H9 (cell line): Measurements from ENCODE around the gene UBAC2. TPM values are rescaled to one million over a fixed set of nuclear protein-coding genes. Genes with fewer than 3 reads are reported as not detected.

Source experiments
- DNase-seq: peaks from one replicate; pipeline ENCODE4 v3.0.0-alpha.2; 2017
- H2AFZ ChIP-seq: one replicate; pipeline ENCODE4 v1.6.1; 2013; ENCODE audit warnings: mild to moderate bottlenecking, low read length, control low read depth, moderate library complexity
- H2AK5ac ChIP-seq: 2 replicates; pipeline ENCODE4 v1.6.1; 2013; ENCODE audit warnings: low read length, control low read depth, mixed read lengths; ENCODE audit not compliant: insufficient read length
- H2BK120ac ChIP-seq: one replicate; pipeline ENCODE4 v1.6.1; 2013; ENCODE audit warnings: low read depth, mild to moderate bottlenecking, low read length, control low read depth, inconsistent platforms; ENCODE audit not compliant: poor library complexity, severe bottlenecking
- H2BK12ac ChIP-seq: 2 replicates; pipeline ENCODE4 v1.6.1; 2013; ENCODE audit warnings: low read length, control low read depth, mixed read lengths, low read depth; ENCODE audit not compliant: insufficient read length
- H2BK15ac ChIP-seq: 2 replicates; pipeline ENCODE4 v1.6.1; 2013; ENCODE audit warnings: low read depth, low read length, control low read depth
- H2BK20ac ChIP-seq: one replicate; pipeline ENCODE4 v1.6.1; 2013; ENCODE audit warnings: low read depth, mild to moderate bottlenecking, low read length, control low read depth, inconsistent platforms; ENCODE audit not compliant: poor library complexity, severe bottlenecking
- H2BK5ac ChIP-seq: 2 replicates; pipeline ENCODE4 v1.6.1; 2013; ENCODE audit warnings: low read length, control low read depth, mixed read lengths; ENCODE audit not compliant: insufficient read length
- H3K14ac ChIP-seq: 2 replicates; pipeline ENCODE4 v1.6.1; 2013; ENCODE audit warnings: low read length, control low read depth; ENCODE audit not compliant: insufficient read depth
- H3K18ac ChIP-seq: 2 replicates; pipeline ENCODE4 v1.6.1; 2013; ENCODE audit warnings: low read depth, mild to moderate bottlenecking, mixed read lengths, low read length, control low read depth; ENCODE audit not compliant: insufficient read length
- H3K23ac ChIP-seq: 2 replicates; pipeline ENCODE4 v1.6.1; 2013; ENCODE audit warnings: low read length, control low read depth, mixed read lengths, low read depth; ENCODE audit not compliant: insufficient read length
- H3K23me2 ChIP-seq: 2 replicates; pipeline ENCODE4 v1.6.1; 2013; ENCODE audit warnings: low read depth, mild to moderate bottlenecking, mixed read lengths, low read length, control low read depth; ENCODE audit not compliant: insufficient read length, poor library complexity, severe bottlenecking
- H3K27ac ChIP-seq: 2 replicates; pipeline ENCODE4 v1.5.1; 2013; ENCODE audit warnings: low read length, control low read depth, mixed read lengths, low read depth; ENCODE audit not compliant: insufficient read length
- H3K27me3 ChIP-seq: 2 replicates; pipeline ENCODE4 v1.6.1; 2013; ENCODE audit warnings: low read length, control low read depth, inconsistent platforms; ENCODE audit not compliant: insufficient read depth
- H3K4ac ChIP-seq: 2 replicates; pipeline ENCODE4 v1.6.1; 2013; ENCODE audit warnings: low read depth, mild to moderate bottlenecking, control low read depth, inconsistent platforms, low read length, moderate library complexity
- H3K4me1 ChIP-seq: 2 replicates; pipeline ENCODE4 v1.6.1; 2013; ENCODE audit warnings: low read length, control low read depth, inconsistent platforms; ENCODE audit not compliant: insufficient read depth
- H3K4me2 ChIP-seq: 2 replicates; pipeline ENCODE4 v1.6.1; 2013; ENCODE audit warnings: low read length, control low read depth, mixed read lengths; ENCODE audit not compliant: insufficient read length, insufficient read depth
- H3K56ac ChIP-seq: 2 replicates; pipeline ENCODE4 v1.6.1; 2013; ENCODE audit warnings: low read depth, mild to moderate bottlenecking, mixed read lengths, low read length, control low read depth; ENCODE audit not compliant: insufficient read length
- H3K79me1 ChIP-seq: 2 replicates; pipeline ENCODE4 v1.6.1; 2013; ENCODE audit warnings: low read depth, mild to moderate bottlenecking, moderate library complexity, low read length, control low read depth, inconsistent platforms; ENCODE audit not compliant: insufficient read depth, poor library complexity, severe bottlenecking
- H3K79me2 ChIP-seq: 2 replicates; pipeline ENCODE4 v1.6.1; 2013; ENCODE audit warnings: low read length, control low read depth, inconsistent platforms; ENCODE audit not compliant: insufficient read depth
- H3K9ac ChIP-seq: 2 replicates; pipeline ENCODE4 v1.6.1; 2013; ENCODE audit warnings: low read length, control low read depth, mixed read lengths; ENCODE audit not compliant: insufficient read length; ENCODE audit errors: extremely low read depth
- H3K9me3 ChIP-seq: one replicate; pipeline ENCODE4 v1.6.1; 2013; ENCODE audit warnings: low read depth, low read length, inconsistent platforms; ENCODE audit not compliant: control insufficient read depth
- H3T11ph ChIP-seq: one replicate; pipeline ENCODE4 v1.6.1; 2013; ENCODE audit warnings: mild to moderate bottlenecking, low read length, control low read depth, inconsistent platforms
- H4K20me1 ChIP-seq: one replicate; pipeline ENCODE4 v1.6.1; 2013; ENCODE audit not compliant: control insufficient read depth, insufficient read length, insufficient read depth
- H4K5ac ChIP-seq: 2 replicates; pipeline ENCODE4 v1.6.1; 2013; ENCODE audit warnings: low read depth, mild to moderate bottlenecking, mixed read lengths, low read length, control low read depth; ENCODE audit not compliant: insufficient read length
- H4K8ac ChIP-seq: replicated peaks from 2 replicates; pipeline ENCODE4 v1.6.1; 2013; ENCODE audit warnings: low read length, control low read depth, mixed read lengths, low read depth; ENCODE audit not compliant: insufficient read length
- H4K91ac ChIP-seq: 2 replicates; pipeline ENCODE4 v1.6.1; 2013; ENCODE audit warnings: low read depth, mild to moderate bottlenecking, moderate library complexity, mixed read lengths, low read length, control low read depth; ENCODE audit not compliant: insufficient read length
- H3K27ac Mint-ChIP-seq, 3 experiments: 2 replicates in 2 of 3; 3 replicates in 1 of 3; pipeline ENCODE4 v1.8.0; 2020 to 2021; ENCODE audit warnings: mixed read lengths in 3 of 3, mild to moderate bottlenecking in 1 of 3, moderate library complexity in 1 of 3
- H3K27me3 Mint-ChIP-seq: 2 replicates; pipeline ENCODE4 v1.8.0; 2021; ENCODE audit warnings: low read depth, mild to moderate bottlenecking, moderate library complexity, mixed read lengths
- H3K36me3 Mint-ChIP-seq, 3 experiments: 2 replicates in 2 of 3; 3 replicates in 1 of 3; pipeline ENCODE4 v1.8.0; 2020 to 2021; ENCODE audit warnings: low read depth in 3 of 3, mixed read lengths in 3 of 3; ENCODE audit not compliant: insufficient read depth in 1 of 3
- H3K4me1 Mint-ChIP-seq, 2 experiments: 2 replicates each; pipeline ENCODE4 v1.8.0; 2020; ENCODE audit warnings: mixed read lengths in 2 of 2
- H3K4me3 Mint-ChIP-seq, 2 experiments: 2 replicates in 1 of 2; 3 replicates in 1 of 2; pipeline ENCODE4 v1.8.0; 2020 to 2021; ENCODE audit warnings: mild to moderate bottlenecking in 2 of 2, mixed read lengths in 2 of 2, moderate library complexity in 1 of 2
- H3K9me3 Mint-ChIP-seq, 2 experiments: 2 replicates in 1 of 2; 3 replicates in 1 of 2; pipeline ENCODE4 v1.8.0; 2020; ENCODE audit warnings: mild to moderate bottlenecking in 2 of 2, mixed read lengths in 2 of 2, moderate library complexity in 1 of 2
- CTCF ChIP-seq: fragments of 200-600 bp; sonication (generic); conservative IDR thresholded peaks from 3 replicates; pipeline ENCODE4 v1.8.0; 2021; ENCODE audit warnings: antibody characterized with exemption, mild to moderate bottlenecking
- WGBS: extraction: QIAGEN DNeasy Blood & Tissue Kit; methylation state at CpG from one replicate; pipeline ENCODE4 v1.1.7; 2013; ENCODE audit warnings: missing lambda C conversion rate, low lambda C conversion rate, mixed read lengths; ENCODE audit not compliant: insufficient read length; ENCODE audit errors: extremely low coverage; 5-methylcytosine and 5-hydroxymethylcytosine counted together
- total RNA-seq: library from RNA; stranded (reverse); gene quantifications from 2 replicates; pipeline ENCODE4 v1.2.1, GENCODE V29; 2021

Gene UBAC2
- total RNA-seq, 1 experiment from 2014 or later, result 52.3 TPM

- Mint-ChIP-seq H3K4me1 (peaks cover 12 to 19% of the 10 kb centered on the region in 2 experiments), H3K9me3 (no peaks in the 10 kb centered on the region), H3K27me3 (peaks cover 19% of the 10 kb centered on the region), H3K36me3 (no peaks in the 10 kb centered on the region), H3K27ac (no peak overlapping the region), H3K4me3 (no peak overlapping the region)
- no peak overlapping the region for H3K4ac ChIP-seq
- no peak overlapping the region for H3K4me2 ChIP-seq
- H3K79me2 ChIP-seq, result no peaks in the 10 kb centered on the region
- no peak overlapping the region for H4K5ac ChIP-seq
- no peak overlapping the region for H2AFZ ChIP-seq
- H4K20me1 ChIP-seq, result no peaks in the 10 kb centered on the region
- no peak overlapping the region for H2BK5ac ChIP-seq
- DNase-seq, result no peak
- H3K56ac ChIP-seq, result no peak overlapping the region
- H3K23me2 ChIP-seq, result no peaks in the 10 kb centered on the region
- no peaks in the 10 kb centered on the region for H3K27me3 ChIP-seq
- H3K79me1 ChIP-seq, result no peaks in the 10 kb centered on the region
- no peak overlapping the region for H3K23ac ChIP-seq
- H3T11ph ChIP-seq, result no peak overlapping the region
- no peaks in the 10 kb centered on the region for H3K9me3 ChIP-seq
- H2BK15ac ChIP-seq, result no peak overlapping the region
- H3K4me1 ChIP-seq, result no peaks in the 10 kb centered on the region
- H4K8ac ChIP-seq, result no peak overlapping the region
- no peak overlapping the region for H3K18ac ChIP-seq
- no peak overlapping the region for H4K91ac ChIP-seq
- H3K27ac ChIP-seq, result no peak overlapping the region
- no peak overlapping the region for H2BK120ac ChIP-seq
- TF ChIP-seq CTCF, result no peak
- no CpG with 5 or more reads among the region's 4 CpGs for WGBS
- no peak overlapping the region for H3K9ac ChIP-seq
- no peak overlapping the region for H3K14ac ChIP-seq
- H2BK12ac ChIP-seq, result no peak overlapping the region
- H2BK20ac ChIP-seq, result no peak overlapping the region
- no peak overlapping the region for H2AK5ac ChIP-seq
Observed at GRCh38 chr13:99418843-99419140, 218.1 kb downstream of the UBAC2 start.
